Gastrocnemius medialis (tissue), 4 donors: ENCODE results near the gene GALNTL6.

Experiments
- POLR2A ChIP-seq, 2 donors: fragments of 450-650 bp; IDR thresholded peaks; one replicate each; pipeline ENCODE4 v1.6.1; 2017; ENCODE audit warnings: antibody characterized with exemption in 2 of 2, mild to moderate bottlenecking in 2 of 2, moderate library complexity in 2 of 2
- TF ChIP-seq, protein P1 (sequence below), 5 experiments: fragments of 450-650 bp in 3 of 5; fragments of 200-600 bp in 2 of 5; sonication (generic) in 2 of 5; IDR thresholded peaks in 4 of 5; conservative IDR thresholded peaks in 1 of 5; 1 replicate in 4 of 5; 2 replicates in 1 of 5; pipeline ENCODE4 v1.5.1; 2016 to 2019; ENCODE audit warnings: antibody characterized with exemption in 5 of 5, mild to moderate bottlenecking in 3 of 5, moderate library complexity in 3 of 5

- TF ChIP-seq, protein P1, sequence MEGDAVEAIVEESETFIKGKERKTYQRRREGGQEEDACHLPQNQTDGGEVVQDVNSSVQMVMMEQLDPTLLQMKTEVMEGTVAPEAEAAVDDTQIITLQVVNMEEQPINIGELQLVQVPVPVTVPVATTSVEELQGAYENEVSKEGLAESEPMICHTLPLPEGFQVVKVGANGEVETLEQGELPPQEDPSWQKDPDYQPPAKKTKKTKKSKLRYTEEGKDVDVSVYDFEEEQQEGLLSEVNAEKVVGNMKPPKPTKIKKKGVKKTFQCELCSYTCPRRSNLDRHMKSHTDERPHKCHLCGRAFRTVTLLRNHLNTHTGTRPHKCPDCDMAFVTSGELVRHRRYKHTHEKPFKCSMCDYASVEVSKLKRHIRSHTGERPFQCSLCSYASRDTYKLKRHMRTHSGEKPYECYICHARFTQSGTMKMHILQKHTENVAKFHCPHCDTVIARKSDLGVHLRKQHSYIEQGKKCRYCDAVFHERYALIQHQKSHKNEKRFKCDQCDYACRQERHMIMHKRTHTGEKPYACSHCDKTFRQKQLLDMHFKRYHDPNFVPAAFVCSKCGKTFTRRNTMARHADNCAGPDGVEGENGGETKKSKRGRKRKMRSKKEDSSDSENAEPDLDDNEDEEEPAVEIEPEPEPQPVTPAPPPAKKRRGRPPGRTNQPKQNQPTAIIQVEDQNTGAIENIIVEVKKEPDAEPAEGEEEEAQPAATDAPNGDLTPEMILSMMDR (IDR thresholded peaks at IDR 0.05 in 4 of 5, conservative IDR thresholded peaks at IDR 0.05 in 1 of 5): no peak
- TF ChIP-seq POLR2A (IDR thresholded peaks at IDR 0.05): no peak
Observed at GRCh38 chr4:172007889-172008288, 194.7 kb downstream of the GALNTL6 start.
